Activated CD8-positive, alpha-beta memory T cell treated with anti-CD3 and anti-CD28 coated beads, Interleukin-2, amount 50 U/mL, for 1 hour (primary cell): Measurements from ENCODE around the gene ETFBKMT.
"Not testable (repeated sequence)": the region's sequence is repeated elsewhere in the genome, so short reads cannot be mapped to it uniquely, and the experiment has no call there.

Experiments
- DNase-seq: peaks from one replicate; pipeline ENCODE4 v3.0.0-alpha.2; 2020; ENCODE audit errors: extremely low read depth

ETFBKMT gene

GRCh38 chr12:31718542-31719198, 59.2 kb downstream of the ETFBKMT start:
- not testable (repeated sequence) for DNase-seq

- DNase-seq: no peak
Measured at GRCh38 chr12:31722580-31722979, 63.1 kb downstream of the ETFBKMT start.
